HS-27A (cell line): Measurements from ENCODE around the gene SELE.

Experiments
- DNase-seq: peaks from one replicate; pipeline ENCODE4 v3.0.0-alpha.2; 2012; ENCODE audit warnings: low read depth, missing footprints

Gene SELE, protein sequence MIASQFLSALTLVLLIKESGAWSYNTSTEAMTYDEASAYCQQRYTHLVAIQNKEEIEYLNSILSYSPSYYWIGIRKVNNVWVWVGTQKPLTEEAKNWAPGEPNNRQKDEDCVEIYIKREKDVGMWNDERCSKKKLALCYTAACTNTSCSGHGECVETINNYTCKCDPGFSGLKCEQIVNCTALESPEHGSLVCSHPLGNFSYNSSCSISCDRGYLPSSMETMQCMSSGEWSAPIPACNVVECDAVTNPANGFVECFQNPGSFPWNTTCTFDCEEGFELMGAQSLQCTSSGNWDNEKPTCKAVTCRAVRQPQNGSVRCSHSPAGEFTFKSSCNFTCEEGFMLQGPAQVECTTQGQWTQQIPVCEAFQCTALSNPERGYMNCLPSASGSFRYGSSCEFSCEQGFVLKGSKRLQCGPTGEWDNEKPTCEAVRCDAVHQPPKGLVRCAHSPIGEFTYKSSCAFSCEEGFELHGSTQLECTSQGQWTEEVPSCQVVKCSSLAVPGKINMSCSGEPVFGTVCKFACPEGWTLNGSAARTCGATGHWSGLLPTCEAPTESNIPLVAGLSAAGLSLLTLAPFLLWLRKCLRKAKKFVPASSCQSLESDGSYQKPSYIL

DNA sequence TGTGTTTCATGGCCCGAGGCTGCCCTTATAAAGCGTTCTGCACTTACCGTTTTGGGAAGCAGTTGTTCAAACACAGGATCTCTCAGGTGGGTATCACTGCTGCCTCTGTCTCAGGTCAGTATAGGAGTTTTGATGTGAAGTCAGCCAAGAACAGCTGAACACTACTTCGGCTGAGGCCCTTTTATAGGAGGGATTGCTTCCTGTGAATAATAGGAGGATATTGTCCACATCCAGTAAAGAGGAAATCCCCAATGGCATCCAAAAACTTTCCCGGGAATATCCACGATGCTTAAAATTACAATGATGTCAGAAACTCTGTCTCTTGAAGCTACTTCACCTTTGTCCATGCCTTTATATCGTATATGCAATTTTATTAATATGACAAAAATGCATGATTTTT, at the start of gene SELE:
Gene SELE, minus strand, starts transcription at position 156 of the 400 bp plus-strand sequence. CDS start 467 bp downstream, outside the sequence.
- DNase-seq = no peak

DNA sequence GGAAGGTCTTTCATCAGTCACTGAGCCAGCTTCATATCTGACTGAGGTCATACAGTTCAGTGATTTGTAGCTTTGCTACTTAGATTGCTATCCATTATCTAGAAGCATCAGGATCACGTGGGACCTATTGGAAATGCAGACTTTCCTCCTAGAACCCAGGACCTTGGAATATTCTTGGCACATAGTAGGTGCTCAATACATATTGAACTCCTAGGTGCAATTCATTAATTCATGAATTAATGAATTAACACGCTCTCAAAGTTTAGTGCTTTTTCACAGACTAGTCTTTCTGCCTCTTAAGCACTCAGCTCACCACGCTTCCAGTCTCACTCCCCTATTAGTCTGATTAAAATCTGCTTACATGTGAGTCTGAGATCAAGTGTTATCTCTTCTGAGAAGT, 48.7 kb upstream of the SELE start:
- no peak for DNase-seq

DNA sequence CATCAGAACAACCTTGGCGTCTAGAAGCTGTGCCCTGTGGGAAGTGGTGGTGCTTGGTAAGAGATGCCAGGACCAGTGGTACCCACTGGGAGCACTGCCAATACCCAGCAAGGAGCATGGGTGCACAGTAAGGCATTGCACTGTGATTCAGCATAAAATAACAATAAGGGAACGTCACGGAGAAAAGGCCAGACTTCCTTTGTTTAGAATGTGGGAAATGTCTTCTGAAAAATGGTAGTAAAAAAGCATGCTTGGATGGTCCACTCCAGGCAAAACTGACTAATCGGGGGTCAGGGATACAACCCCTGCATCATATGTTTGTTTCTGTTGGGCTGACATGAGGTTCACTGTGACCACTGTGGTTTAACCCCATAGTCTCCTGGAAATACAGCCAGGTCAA, 46.1 kb upstream of the SELE start:
- no peak for DNase-seq

DNA sequence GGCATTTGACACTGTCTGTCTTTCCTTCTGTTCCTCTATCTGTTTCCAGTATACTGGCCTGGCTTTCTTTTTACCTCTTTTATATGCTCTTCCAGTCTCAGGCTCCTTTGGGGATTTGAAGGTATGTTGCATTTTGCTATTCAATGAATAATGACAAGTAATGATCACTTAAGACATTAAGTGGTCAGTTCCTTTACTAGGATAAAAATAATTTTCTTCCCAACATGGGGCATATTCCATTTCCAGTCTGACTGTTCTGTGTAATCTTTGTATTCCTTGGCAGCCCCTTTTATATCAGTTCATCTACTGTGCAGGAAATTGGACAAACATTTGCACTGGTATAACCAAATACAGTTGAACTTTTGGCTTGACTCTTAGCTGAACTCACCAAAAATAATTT, 45.3 kb upstream of the SELE start:
- no peak for DNase-seq

DNA sequence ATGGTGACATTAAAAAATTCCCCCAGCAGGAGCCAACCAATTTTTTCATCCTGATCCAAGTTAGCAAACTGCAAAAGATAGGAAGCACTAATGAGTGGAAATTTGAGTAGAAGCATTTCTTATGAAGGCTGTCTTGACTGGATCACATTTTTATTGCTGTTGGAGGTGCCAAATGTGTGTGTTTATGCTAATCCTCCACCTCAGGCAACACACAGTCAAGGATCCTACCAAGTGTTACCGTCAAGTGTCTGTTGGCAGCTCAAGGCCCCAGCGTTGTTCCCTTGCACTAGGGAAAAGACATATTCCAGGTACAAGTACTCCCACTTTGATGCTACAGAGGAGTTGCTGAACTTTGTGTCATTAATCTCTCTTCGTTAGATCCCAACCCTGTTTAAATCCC, 42.6 kb upstream of the SELE start:
- no peak for DNase-seq

DNA sequence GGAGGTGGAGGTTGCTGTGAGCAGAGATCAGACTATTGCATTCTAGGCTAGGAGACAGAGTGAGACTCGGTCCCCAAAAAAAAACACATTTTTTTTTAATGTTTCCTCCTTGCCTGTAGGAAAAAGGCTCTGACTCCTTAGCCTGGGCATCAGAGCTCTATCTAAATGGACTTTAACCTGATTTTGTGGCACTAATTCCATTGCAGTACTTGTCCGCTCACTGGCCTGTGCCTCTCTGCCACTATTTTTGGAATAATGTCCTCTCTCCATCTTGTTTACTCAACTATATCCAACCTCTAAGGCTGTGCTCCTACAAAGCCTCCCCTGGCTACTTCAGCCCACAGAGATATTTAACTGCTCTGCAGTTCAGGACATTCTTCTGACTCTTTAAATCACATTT, 34.3 kb upstream of the SELE start:
- no peak for DNase-seq

DNA sequence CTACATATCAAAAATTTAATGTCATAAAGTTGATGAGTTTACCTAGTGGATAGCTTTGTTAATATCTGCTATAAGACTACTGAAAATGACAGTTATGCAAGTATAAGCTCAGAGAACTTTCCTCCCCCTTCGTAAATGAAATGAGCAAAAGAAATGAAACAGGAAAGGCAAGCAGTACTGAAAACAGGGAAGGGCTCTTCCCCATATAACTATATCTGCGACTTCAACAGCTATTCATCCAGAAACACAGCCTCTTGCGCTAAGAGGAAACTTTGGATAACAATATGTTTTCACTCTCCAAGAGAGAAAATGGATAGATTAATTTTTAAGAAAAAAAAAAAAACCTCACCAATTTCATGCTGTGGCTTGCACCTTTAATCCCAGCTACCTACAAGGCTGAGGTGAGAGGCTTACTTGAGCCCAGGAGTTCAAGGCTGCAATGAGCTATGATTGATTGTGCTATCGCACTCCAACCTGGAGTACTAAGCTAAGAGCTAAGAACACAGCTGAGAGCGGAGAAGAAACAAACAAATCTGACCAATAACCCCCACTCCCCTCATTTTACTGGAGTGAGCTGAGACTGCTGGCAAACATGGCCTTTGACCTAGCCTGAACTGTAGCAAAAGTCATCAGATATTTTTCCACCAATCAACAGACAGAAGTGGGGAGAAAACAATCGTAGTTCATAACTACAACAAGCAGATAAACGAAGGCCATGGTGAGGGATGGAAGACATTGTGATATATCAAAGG, 31.9 kb upstream of the SELE start:
- no peak for DNase-seq

DNA sequence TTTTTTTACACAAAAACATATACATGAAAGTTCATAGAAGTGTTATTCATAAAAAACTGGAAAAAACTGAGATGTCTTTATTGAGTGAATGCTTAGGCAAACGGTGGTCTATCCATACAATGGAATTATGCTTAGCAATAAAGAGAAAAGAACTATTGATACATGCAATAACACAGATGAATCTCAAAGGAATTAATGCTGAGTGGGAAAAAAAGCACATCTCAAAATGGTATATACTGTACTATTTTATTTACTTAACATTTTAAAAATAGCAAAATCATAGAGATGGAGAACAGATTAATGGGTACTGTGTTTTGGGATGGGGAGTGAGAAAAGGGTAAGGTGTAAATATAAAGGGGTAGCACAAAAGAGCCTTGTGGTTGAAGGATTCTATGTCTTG, 31.0 kb upstream of the SELE start:
- DNase-seq = no peak

DNA sequence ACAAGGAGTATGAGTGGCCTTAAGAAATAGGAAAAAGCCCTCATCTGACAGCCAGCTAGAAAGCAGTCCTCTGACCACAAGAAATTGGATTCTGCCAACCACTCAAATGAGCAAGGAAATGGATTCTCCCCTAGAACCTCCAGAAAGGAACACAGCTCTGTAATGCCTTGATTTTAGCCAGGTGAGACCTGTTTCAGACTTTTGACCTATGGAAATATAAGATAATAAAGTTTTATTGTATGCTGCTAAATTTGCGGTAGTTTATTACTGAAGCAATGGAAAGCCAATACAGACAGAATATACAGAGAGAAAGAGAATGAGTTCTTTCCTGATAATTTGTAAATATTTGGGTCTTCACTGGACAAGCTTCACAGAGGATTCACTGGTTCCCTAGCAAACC, 28.8 kb upstream of the SELE start:
- DNase-seq = no peak

DNA sequence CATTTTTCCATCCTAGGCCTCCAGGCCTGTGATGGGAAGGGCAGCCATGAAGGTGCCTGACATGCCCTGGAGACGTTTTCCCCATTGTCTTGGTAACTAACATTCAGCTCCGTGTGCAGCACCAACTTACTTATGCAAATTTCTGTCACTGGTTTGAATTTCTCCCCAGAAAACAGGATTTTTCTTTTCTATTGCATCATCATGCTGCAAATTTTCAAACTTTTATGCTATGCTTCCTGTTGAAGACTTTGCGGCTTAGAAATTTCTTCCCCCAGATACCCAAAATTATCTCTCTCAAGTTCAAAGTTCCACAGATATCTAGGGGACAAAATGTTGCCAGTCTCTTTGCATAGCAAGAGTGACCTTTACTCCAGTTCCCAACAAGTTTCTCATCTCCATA, 25.2 kb upstream of the SELE start:
- no peak for DNase-seq

DNA sequence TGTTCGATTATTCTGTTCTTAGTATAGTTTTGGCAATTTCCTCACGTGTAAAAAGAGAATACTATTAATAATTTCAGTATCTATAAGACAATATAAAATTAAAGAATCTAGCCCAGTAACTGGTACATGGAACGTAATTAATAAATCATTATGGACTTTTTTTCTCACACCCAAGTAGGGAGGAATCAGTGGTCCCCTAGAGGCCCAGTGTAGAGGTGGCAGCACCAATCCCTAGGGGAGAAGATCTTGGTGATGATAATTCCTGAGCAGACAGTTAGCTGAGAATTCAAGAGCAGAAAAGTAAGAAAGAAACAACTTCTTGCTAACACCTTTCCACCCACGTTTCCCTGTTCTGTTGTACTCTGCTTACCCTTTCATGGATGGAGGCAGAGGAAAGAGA, 19.7 kb upstream of the SELE start:
- no peak for DNase-seq

DNA sequence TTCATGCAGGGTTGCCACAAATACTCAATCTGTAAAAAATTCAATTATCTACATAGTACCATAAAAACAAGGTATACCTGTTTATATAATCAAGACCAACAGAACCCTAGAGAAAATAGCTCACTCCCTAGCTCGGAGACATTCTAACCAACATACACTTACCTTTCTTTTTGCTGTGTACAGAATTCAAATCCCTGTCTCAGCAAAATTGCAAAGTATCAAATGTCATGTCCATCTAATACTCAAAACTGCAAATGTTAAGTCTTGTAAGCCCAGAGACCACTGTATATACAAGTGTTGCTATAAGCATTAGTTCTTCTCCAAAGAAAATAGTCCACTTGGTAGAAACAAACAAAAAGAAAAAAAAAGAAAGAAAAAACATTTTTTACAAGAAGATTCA, 16.2 kb upstream of the SELE start:
- DNase-seq = no peak

DNA sequence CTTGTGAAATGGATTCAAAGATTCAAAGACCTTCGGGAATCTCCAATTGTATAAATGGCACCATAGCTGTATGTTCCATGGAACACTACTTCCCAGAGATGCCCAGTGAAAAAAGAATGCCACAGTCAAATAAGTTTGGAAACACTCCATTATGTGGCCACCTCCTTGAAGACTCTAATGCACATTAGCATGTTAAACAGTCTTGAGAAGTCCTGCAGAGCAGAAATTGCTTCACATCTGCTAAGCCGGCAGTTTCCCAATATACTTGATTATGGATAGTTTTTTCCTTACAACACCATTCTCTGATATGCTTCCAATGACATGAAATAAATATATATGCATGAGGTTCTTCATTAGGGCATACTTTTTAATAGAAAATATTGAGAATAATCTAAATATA, 12.7 kb upstream of the SELE start:
- DNase-seq = no peak

DNA sequence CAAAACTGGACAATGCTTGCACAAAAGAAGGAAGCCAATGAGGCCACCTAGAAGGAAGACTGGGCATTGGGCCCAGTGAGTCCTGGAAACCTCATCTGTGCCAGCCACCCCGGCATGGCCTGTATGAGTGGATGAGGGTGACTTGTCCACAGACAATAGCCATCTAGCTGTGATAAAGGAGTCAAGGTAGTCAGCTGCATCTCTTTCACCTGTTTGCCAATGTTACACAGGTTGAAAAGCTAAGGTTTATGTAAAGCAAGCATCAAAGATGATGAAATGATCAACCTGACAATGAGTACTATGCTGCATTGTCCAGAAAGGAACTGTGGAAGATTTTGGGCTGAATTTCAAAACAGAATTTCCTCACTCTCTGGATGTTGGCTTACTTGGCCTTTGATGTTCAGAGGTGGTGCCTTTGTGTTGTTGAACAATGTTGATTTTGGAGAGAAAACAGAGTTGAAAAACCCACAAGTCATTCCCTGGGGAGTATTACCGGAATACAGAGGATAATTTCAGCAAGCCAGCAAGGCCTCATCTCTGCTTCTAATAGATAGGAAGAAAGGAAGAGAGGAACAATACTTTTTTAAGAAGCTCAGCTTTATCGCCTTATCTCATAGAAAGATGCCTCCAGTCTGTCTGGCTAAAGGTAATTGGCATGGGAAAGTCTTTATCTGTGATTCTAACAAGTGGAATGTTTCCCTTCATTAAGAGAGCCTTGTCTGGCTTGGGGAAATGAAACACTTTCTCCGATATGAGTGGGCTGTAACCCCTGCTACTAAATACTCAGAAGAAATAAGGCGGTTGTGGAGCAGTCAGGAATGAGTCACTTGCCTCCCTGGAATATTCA, 11.4 kb upstream of the SELE start:
- no peak for DNase-seq

DNA sequence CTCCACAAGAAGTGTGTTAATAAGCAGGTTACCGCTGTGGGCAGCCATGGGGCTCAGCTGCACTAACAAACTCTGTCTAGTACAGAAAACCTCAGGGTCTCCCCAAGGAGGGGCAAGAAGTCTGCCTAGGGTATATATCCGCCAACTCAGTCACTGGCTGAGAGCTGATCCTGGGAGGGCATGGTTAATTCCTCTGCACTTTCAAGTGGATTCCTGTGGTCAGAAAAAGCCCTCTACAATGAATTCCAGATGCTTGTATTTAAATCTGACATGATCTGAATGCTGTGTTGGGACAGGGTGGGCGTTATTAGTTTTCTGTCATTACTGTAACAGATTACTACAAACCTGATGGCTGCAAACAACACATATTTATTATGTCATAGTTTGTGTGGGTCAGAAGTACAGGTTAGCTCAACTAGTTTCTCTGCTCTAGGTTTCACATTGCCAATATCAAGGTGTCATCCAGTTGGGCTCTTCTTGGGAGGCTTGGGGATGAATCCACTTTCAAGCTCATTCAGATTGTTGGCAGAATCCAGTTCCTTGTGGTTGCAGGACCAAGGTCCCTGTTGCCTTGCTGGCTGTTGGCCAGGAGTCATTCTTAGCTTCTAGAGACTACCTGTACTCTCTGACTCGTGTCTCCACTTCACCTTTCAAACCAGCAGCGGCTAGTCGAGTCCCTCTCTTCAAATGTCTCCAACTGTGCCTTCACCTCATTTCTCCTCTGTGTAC, 8.0 kb upstream of the SELE start:
- DNase-seq = no peak

DNA sequence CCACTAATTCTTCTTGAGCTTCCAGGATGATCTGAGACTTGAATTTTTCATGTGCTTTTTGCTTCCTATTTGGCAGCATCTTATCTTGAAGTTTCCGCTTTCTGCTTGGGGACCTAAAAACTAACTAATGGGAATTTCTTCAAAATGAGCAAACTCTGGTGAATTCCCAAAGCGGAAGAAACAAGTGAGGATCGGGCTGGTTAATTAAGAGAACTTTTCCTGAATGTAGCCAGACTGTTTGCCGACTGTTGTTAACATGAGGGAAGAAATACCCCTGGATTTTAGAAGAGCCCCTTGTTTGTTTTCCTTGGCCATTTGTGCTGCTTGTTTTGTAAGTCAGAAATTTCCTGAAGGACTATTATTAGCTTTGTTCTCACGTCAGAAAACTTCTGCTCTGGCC, 6.1 kb upstream of the SELE start:
- DNase-seq = no peak

DNA sequence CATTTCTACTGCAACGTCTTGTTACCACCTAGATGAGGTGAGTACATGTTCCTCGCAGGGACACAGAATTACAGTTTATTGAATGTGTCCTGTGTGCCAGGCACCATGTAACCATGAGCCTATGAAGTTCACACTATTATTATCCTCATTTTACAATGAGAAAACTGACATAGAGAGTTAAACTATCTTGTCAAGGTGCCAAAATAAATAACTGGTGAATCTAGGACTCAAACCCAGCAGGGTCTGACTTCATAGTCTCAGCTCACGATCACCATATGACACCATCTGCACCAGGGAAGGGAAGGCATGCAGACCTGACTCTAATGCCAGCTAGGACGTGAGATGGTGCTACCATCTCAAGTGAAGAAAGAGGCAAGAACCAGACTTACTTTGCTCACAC, 2.4 kb downstream of the SELE start:
- DNase-seq = no peak

DNA sequence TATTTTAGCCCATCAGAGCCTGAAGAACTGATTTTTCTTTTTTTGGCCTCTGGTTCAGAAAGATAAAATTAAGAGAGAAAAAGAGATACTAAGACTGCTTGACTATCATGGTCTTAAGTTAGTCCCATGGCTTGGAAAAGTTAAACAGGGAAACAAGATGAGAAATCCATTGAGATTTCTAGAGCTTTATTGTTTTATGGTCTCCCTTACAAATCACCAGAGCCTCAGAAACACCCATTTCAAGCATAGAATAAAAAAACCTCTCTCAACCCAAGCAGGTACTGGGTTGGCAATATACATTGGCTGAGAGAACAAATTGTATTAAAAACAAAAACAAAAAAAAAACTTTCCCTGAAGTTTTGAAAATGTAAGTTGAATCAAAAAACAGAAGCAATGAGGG, 3.9 kb downstream of the SELE start:
- DNase-seq = no peak

DNA sequence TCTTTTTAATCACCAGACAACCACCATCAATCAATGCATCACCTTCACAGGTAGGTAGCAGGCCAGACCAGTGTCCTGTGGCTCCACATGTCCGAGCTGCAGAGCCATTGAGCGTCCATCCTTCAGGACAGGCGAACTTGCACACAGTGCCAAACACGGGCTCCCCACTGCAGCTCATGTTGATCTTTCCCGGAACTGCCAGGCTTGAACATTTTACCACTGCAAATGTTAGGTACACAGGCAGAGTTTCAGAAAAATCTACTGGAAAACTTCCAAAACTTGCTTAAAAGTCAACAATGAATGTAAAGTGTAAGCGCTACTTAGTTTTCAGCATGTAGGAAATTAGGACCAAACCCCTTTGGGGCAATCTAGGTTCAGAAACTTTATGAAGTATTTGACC, 6.6 kb downstream of the SELE start:
- DNase-seq = no peak

DNA sequence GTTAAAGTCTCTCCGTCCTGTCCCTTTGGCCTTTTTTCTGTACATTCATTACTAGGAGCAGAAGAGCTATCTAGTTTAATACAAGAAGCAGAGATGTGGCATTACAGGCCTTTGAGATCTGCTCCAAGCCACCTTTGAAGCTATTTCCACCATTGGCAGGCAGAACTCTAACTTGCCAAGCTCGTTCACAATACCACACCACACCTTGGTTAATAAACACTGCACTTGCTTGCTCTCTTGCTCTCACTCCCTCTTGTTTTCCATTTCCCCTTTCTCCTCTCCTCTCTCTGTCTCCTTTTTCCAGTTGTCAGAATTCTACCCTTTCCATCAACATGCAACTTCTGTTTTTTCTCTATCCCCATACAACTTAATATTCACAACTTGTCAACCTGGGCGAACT, 7.0 kb downstream of the SELE start:
- DNase-seq = no peak

DNA sequence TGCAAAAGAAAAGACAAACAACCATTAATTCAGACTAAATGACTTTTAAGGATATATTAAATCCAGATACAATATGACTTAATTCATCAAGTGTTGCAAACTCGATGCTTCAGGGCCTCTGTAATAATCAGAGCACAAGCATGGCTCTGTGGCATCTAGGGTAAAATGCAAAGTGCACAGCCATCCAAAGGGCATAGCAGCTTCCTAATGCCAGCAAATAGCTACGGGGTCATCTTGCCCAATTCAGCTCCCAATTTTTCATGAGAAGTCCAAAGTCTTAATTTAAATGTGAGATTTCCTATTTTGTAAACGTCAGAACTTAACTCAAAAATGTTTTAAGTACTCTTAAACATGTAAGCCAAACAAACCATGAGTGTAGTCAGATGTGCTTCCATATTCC, 7.9 kb downstream of the SELE start:
- no peak for DNase-seq

DNA sequence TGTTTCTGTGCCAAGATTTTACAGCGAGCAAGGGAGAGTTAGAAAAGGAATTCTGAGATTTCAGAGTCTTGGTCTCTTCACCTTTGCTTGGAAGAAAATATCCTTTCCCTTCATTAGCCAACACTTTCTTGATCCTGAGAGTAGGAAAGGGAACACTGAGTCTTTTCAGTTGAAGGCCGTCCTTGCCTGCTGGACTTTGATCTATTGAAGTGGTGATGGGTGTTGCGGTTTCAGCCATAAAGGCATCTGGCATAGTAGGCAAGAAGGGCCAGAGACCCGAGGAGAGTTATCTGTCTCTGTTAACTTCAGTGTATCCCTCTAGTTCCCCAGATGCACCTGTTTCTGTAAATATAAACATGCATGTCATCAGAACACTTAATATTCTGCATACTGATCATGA, 9.7 kb downstream of the SELE start:
- no peak for DNase-seq
